Measurements from ENCODE around the gene SDF2L1.

GRCh38 chr22:21633481-21633880, 8.6 kb upstream of the SDF2L1 start:
- TF ChIP-seq EZH2phosphoT487 (IDR thresholded peaks at IDR 0.05): no peak
- no peak for TF ChIP-seq CTCF (IDR thresholded peaks at IDR 0.05)
- TF ChIP-seq EZH2 (IDR thresholded peaks at IDR 0.05): no peak

All from neural progenitor cell (in vitro differentiated cells).